Measurements from ENCODE around the gene DMTF1.

GRCh38 chr7:87231711-87232110, 79.5 kb downstream of the DMTF1 start:
- TF ChIP-seq CTCF (conservative IDR thresholded peaks at IDR 0.05; ENCODE audit: low read depth, low read length), result no peak
- TF ChIP-seq RAD21 (IDR thresholded peaks at IDR 0.05; ENCODE audit: low read length), result no peak
- TF ChIP-seq CEBPB (IDR thresholded peaks at IDR 0.05; ENCODE audit: low read depth, low read length), result no peak
- no peak for TF ChIP-seq FOS (IDR thresholded peaks at IDR 0.05; ENCODE audit: low read depth, low read length)

Measured in IMR-90 (cell line).